Measurements from ENCODE around the gene SPG7. TPM values are rescaled to one million over a fixed set of nuclear protein-coding genes. Genes with fewer than 3 reads are reported as not detected.

Gene SPG7
- total RNA-seq, 1 donor from 2014 or later: 95.0 TPM

DNA sequence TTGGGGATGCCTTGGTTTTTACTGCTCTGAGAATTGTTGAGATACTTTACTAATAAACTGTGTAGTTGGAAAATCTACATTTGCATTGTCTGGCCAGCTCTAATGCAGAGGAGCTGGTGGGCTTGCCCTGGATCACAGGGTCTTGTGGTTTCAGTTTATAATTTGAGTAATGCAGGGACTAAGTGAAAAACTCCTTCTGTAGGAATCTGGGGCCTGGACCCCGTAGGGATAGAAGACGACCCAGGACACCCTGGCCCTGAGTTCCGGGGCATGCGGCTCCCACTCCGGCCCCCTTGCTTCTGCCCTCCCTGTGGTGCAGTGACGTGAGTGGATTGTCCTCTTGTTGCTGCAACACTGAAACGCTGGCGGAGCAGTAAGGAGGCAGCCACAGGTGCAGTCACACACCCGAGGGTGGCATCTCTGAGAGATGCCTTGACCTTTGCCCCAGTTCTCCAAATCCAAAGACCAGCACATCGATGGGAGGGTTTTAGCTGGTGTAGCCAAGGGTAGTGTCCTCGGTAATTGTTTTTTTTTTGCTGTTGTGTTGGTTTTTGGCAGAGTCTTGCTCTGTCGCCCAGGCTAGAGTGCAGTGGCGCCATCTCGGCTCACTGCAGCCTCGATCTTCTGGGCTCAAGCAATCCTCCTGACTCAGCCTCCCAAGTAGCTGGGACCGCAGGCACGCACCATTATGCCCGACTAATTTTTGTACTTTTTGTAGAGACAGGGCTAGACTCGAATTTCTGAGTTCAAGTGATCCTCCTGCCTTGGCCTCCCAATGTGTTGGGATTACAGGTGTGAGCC lies 49.7 kb downstream of the SPG7 start:
- H3K27ac ChIP-seq: no peak overlapping the region

DNA sequence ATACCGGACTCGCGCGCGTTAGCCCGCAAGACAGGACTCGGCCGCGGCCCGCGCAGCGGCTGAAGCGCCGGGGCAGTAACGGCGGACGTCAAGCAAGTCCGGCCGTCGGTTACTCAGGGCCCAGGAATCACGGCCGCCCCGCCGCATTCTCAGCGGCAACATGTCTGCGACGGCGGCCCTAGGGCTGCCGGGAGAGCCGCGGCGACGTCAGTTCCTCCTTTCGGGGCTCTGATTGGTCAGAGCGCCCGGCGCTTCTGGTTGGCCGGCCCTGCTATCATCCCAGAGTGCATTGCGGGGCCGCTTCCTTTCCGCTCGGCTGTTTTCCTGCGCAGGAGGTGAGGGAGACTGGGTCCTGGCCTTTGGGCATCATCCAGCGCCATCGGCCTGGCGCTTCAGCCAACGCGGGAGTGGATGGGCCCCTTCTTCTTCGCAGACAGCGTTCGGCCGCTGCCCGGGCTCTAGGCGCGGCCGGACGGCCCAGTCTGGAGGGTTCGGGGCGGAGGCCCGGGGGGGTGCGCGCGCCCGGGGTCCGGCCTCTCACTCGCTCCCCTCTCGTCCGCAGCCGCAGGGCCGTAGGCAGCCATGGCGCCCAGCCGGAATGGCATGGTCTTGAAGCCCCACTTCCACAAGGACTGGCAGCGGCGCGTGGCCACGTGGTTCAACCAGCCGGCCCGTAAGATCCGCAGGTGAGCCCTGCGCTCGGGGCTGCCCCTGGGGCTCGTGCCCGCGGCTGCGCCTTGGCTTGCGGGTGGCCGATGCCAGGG lies 52.4 kb downstream of the SPG7 start, which contains the start of gene RPL13:
Gene RPL13 (plus strand): TSS at position 305 of the 764 bp plus-strand sequence. CDS start 278 bp downstream, at position 583.
- peak; percentile 95 for ATAC-seq
- intact Hi-C loops (cut with DNase I): no loop called here
- TF ChIP-seq CTCF (IDR thresholded peaks at IDR 0.05): no peak
- H3K9me3 ChIP-seq: no peaks in the 10 kb centered on the region
- H3K27me3 ChIP-seq: no peaks in the 10 kb centered on the region
- peak within 1 kb of the TSS; percentile 95 for H3K27ac ChIP-seq
- peaks cover 52% of the 10 kb centered on the region for H3K4me1 ChIP-seq
- peak within 1 kb of the TSS; percentile 95 for H3K4me3 ChIP-seq
- H3K36me3 ChIP-seq: peaks cover 55% of the 10 kb centered on the region
- DNase-seq: peak; percentile 97

More for the DNA sequence above, 49.7 kb downstream of the SPG7 start:
- Histone ChIP-seq H3K4me1 (peaks cover 31% of the 10 kb centered on the region), H3K36me3 (peaks cover 61% of the 10 kb centered on the region), H3K9me3 (no peaks in the 10 kb centered on the region), H3K27me3 (no peaks in the 10 kb centered on the region), H3K4me3 (no peak overlapping the region)
- intact Hi-C loops (cut with DNase I): no loop called here
- ATAC-seq (no peak), DNase-seq (no peak)
- no peak for TF ChIP-seq CTCF (IDR thresholded peaks at IDR 0.05)

DNA sequence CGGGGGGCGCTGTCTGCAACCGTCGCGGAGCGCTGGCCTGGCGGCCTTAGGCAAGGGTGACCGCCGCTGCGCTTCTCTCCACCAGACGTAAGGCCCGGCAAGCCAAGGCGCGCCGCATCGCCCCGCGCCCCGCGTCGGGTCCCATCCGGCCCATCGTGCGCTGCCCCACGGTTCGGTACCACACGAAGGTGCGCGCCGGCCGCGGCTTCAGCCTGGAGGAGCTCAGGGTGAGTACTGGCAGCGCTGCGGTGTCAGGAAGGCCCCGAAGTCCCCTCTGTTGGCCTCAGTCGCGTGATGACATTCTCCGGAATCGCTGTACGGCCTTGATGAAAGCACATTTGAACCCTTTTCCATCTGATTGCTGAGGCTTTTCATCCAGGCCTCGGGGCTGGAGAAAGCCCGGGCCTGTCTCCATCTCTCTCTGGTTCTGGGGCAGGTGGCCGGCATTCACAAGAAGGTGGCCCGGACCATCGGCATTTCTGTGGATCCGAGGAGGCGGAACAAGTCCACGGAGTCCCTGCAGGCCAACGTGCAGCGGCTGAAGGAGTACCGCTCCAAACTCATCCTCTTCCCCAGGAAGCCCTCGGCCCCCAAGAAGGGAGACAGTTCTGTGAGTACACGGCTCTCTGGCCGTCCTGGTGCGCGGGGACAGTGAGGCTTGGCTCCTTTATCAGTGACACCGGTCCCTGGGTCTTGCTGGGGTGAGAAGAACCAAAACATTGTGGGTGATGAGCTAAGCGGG lies 53.1 kb downstream of the SPG7 start:
- peaks cover 58% of the 10 kb centered on the region for H3K4me1 ChIP-seq
- ATAC-seq: no peak
- peak overlapping the region; percentile 95 for H3K4me3 ChIP-seq
- peak overlapping the region; percentile 95 for H3K27ac ChIP-seq
- no peaks in the 10 kb centered on the region for H3K27me3 ChIP-seq
- H3K36me3 ChIP-seq: peaks cover 48% of the 10 kb centered on the region
- no peak for DNase-seq
- intact Hi-C loops (cut with DNase I): no loop called here
- TF ChIP-seq CTCF (IDR thresholded peaks at IDR 0.05): no peak
- H3K9me3 ChIP-seq: no peaks in the 10 kb centered on the region

DNA sequence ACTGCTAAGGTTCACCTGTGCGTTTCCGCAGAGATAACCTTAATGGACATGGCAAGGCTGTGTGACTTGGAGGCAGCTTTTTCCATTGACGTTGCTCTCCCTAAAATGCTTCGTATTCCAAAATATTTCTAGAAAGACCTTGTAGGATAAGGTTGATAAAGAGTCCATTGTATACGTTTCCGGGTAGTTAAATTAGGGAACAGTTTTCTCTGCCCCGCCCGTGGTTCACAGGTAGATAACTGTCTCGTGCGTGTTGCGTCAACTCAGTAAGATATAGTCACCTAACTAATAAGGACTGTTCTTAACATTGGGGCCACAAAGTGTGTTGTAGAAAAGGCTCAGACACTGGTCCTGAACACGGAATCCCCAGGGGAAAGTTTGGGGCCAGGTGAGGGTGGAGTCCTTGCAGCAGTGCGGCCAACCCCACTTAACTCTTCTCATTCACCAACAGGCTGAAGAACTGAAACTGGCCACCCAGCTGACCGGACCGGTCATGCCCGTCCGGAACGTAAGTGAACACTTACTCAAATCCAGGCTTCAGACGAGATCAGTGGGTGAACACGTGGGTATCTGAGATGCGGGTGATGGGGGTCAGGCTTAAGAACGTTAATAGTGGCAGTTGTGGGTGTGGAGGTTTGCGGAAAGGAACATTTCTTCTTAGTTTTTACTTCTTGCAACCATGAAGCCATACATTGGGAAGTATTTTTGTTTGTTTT lies 53.8 kb downstream of the SPG7 start:
- Histone ChIP-seq H3K4me1 (peaks cover 58% of the 10 kb centered on the region), H3K36me3 (peaks cover 40% of the 10 kb centered on the region), H3K9me3 (no peaks in the 10 kb centered on the region), H3K27me3 (no peaks in the 10 kb centered on the region), H3K27ac (no peak overlapping the region), H3K4me3 (peak overlapping the region; percentile 95)
- DNase-seq (no peak), ATAC-seq (no peak)
- intact Hi-C loops (cut with DNase I): no loop called here
- no peak for TF ChIP-seq CTCF (IDR thresholded peaks at IDR 0.05)

- ATAC-seq (no peak), DNase-seq (no peak)
- intact Hi-C loops (cut with DNase I): no loop called here
- Histone ChIP-seq H3K27me3 (no peaks in the 10 kb centered on the region), H3K4me3 (no peak overlapping the region), H3K9me3 (no peaks in the 10 kb centered on the region), H3K4me1 (peaks cover 50% of the 10 kb centered on the region), H3K36me3 (peaks cover 38% of the 10 kb centered on the region), H3K27ac (no peak overlapping the region)
- TF ChIP-seq CTCF (IDR thresholded peaks at IDR 0.05): no peak
Measured at GRCh38 chr16:89562939-89563338, 54.7 kb downstream of the SPG7 start.
